ENCODE results near the gene PPA2. TPM values are rescaled to one million over a fixed set of nuclear protein-coding genes. Genes with fewer than 3 reads are reported as not detected.

Gene PPA2
- total and polyA plus RNA-seq, 2 experiments from 2014 or later: 58.4 to 63.7 TPM

DNA sequence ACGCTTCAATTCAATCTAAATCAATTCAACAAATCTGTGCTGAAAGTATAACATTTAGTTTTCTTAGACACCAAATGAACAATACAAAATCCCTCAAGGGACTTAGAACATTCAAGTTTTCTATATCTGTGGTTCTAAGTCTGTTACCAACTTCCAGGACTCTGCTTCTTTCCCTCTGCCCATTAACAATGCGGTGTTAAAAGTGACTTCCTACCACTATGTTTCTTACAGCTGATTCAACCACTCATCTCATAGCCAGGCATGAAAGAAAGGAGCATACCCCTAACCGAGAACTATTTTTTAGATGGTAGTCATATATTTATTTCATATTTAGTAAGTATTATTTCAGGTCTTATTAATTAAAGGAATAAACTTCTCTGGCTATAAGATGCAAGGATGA lies 38.9 kb downstream of the PPA2 start (continued):
- TF ChIP-seq, protein P1, sequence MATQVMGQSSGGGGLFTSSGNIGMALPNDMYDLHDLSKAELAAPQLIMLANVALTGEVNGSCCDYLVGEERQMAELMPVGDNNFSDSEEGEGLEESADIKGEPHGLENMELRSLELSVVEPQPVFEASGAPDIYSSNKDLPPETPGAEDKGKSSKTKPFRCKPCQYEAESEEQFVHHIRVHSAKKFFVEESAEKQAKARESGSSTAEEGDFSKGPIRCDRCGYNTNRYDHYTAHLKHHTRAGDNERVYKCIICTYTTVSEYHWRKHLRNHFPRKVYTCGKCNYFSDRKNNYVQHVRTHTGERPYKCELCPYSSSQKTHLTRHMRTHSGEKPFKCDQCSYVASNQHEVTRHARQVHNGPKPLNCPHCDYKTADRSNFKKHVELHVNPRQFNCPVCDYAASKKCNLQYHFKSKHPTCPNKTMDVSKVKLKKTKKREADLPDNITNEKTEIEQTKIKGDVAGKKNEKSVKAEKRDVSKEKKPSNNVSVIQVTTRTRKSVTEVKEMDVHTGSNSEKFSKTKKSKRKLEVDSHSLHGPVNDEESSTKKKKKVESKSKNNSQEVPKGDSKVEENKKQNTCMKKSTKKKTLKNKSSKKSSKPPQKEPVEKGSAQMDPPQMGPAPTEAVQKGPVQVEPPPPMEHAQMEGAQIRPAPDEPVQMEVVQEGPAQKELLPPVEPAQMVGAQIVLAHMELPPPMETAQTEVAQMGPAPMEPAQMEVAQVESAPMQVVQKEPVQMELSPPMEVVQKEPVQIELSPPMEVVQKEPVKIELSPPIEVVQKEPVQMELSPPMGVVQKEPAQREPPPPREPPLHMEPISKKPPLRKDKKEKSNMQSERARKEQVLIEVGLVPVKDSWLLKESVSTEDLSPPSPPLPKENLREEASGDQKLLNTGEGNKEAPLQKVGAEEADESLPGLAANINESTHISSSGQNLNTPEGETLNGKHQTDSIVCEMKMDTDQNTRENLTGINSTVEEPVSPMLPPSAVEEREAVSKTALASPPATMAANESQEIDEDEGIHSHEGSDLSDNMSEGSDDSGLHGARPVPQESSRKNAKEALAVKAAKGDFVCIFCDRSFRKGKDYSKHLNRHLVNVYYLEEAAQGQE (IDR thresholded peaks at IDR 0.05; ENCODE audit: unreplicated experiment): no peak
- no peak for TF ChIP-seq CREB1 (CRISPR knock-in tag; IDR thresholded peaks at IDR 0.05; ENCODE audit: low read depth)
- no peak for TF ChIP-seq POLR2AphosphoS5 (IDR thresholded peaks at IDR 0.05; ENCODE audit: low read depth)
- no peak for TF ChIP-seq NANOG (IDR thresholded peaks at IDR 0.05; ENCODE audit: borderline replicate concordance)
- no peak for TF ChIP-seq EZH2phosphoT487 (IDR thresholded peaks at IDR 0.05; ENCODE audit: unreplicated experiment)
- TF ChIP-seq, protein P2, sequence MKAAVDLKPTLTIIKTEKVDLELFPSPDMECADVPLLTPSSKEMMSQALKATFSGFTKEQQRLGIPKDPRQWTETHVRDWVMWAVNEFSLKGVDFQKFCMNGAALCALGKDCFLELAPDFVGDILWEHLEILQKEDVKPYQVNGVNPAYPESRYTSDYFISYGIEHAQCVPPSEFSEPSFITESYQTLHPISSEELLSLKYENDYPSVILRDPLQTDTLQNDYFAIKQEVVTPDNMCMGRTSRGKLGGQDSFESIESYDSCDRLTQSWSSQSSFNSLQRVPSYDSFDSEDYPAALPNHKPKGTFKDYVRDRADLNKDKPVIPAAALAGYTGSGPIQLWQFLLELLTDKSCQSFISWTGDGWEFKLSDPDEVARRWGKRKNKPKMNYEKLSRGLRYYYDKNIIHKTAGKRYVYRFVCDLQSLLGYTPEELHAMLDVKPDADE (IDR thresholded peaks at IDR 0.05): no peak
- TF ChIP-seq JUNB (IDR thresholded peaks at IDR 0.05; ENCODE audit: unreplicated experiment): no peak
- no peak for TF ChIP-seq ZNF331 (CRISPR knock-in tag; IDR thresholded peaks at IDR 0.05; ENCODE audit: low read depth)
- TF ChIP-seq, protein P3, sequence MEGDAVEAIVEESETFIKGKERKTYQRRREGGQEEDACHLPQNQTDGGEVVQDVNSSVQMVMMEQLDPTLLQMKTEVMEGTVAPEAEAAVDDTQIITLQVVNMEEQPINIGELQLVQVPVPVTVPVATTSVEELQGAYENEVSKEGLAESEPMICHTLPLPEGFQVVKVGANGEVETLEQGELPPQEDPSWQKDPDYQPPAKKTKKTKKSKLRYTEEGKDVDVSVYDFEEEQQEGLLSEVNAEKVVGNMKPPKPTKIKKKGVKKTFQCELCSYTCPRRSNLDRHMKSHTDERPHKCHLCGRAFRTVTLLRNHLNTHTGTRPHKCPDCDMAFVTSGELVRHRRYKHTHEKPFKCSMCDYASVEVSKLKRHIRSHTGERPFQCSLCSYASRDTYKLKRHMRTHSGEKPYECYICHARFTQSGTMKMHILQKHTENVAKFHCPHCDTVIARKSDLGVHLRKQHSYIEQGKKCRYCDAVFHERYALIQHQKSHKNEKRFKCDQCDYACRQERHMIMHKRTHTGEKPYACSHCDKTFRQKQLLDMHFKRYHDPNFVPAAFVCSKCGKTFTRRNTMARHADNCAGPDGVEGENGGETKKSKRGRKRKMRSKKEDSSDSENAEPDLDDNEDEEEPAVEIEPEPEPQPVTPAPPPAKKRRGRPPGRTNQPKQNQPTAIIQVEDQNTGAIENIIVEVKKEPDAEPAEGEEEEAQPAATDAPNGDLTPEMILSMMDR (conservative IDR thresholded peaks at IDR 0.05; ENCODE audit: low read depth in 2 of 2): no peak
- no peak for TF ChIP-seq STAT1 (IDR thresholded peaks at IDR 0.05; ENCODE audit: unreplicated experiment)
- no peak for TF ChIP-seq EZH2 (IDR thresholded peaks at IDR 0.05; ENCODE audit: low read depth, unreplicated experiment)

DNA sequence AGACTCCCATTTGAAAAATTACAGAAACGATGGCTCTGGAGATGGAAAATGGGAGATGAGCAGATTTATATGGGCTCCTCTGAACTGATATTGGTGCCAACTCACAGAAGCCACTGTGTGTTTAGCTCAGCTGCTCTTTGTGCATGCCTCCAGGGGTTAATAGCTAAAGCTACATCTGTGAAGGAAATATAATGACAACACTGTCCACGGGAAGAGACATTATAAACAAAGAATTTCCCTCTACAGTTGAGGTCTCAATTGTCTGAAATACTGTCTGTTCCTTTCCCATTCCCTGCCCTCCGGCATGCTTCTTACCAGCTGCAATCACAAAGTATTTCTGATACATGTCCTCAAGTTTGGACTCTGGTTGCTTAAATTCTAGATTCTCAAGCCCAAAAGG lies 40.4 kb downstream of the PPA2 start:
- no peaks in the 10 kb centered on the region for H3K79me2 ChIP-seq (replicated peaks; ENCODE audit: insufficient read depth)
- no peak overlapping the region for H3K27ac Mint-ChIP-seq
- no peaks in the 10 kb centered on the region for H3K4me1 Mint-ChIP-seq
- H3K9me3 Mint-ChIP-seq: no peaks in the 10 kb centered on the region
- H3K9me2 ChIP-seq (ENCODE audit: insufficient read depth): no peaks in the 10 kb centered on the region
- no peaks in the 10 kb centered on the region for H3F3A ChIP-seq (replicated peaks; ENCODE audit: low read depth)
- no peak overlapping the region for H3K27ac ChIP-seq (ENCODE audit: low read depth)
- no peaks in the 10 kb centered on the region; the same call in 1 of the 2 replicates for H3K36me3 ChIP-seq (ENCODE audit: insufficient read depth)
- no peaks in the 10 kb centered on the region for H3K27me3 ChIP-seq (ENCODE audit: insufficient read depth)
- TF ChIP-seq, protein P2 (IDR thresholded peaks at IDR 0.05): no peak
- TF ChIP-seq POLR2AphosphoS5 (IDR thresholded peaks at IDR 0.05; ENCODE audit: low read depth) (no peak), JUNB (IDR thresholded peaks at IDR 0.05; ENCODE audit: unreplicated experiment) (no peak), ZNF331 (CRISPR knock-in tag; IDR thresholded peaks at IDR 0.05; ENCODE audit: low read depth) (no peak), CREB1 (CRISPR knock-in tag; IDR thresholded peaks at IDR 0.05; ENCODE audit: low read depth) (no peak), NANOG (IDR thresholded peaks at IDR 0.05; ENCODE audit: borderline replicate concordance) (no peak), EZH2phosphoT487 (IDR thresholded peaks at IDR 0.05; ENCODE audit: unreplicated experiment) (no peak), STAT1 (IDR thresholded peaks at IDR 0.05; ENCODE audit: unreplicated experiment) (no peak), EZH2 (IDR thresholded peaks at IDR 0.05; ENCODE audit: low read depth, unreplicated experiment) (no peak)
- TF ChIP-seq, protein P3 (conservative IDR thresholded peaks at IDR 0.05; ENCODE audit: low read depth in 2 of 2): no peak
- H3K4me3 Mint-ChIP-seq: no peak overlapping the region
- no peaks in the 10 kb centered on the region; the same call in 1 of the 2 replicates for H4K20me1 ChIP-seq (replicated peaks; ENCODE audit: insufficient read depth)
- ATAC-seq: no peak
- no peak overlapping the region for H2AFZ ChIP-seq
- no peak for DNase-seq (ENCODE audit: low spot score)
- no peak overlapping the region for H3K4me2 ChIP-seq
- H3K36me3 Mint-ChIP-seq (ENCODE audit: low read depth): peaks cover 36% of the 10 kb centered on the region
- H3K4me1 ChIP-seq (ENCODE audit: insufficient read depth): no peaks in the 10 kb centered on the region
- H3K4me3 ChIP-seq: no peak overlapping the region
- H3K27me3 Mint-ChIP-seq (ENCODE audit: insufficient read depth, low read depth, poor library complexity): no peaks in the 10 kb centered on the region
